ENCODE results near the gene SLIT3.

SLIT3 gene

DNA sequence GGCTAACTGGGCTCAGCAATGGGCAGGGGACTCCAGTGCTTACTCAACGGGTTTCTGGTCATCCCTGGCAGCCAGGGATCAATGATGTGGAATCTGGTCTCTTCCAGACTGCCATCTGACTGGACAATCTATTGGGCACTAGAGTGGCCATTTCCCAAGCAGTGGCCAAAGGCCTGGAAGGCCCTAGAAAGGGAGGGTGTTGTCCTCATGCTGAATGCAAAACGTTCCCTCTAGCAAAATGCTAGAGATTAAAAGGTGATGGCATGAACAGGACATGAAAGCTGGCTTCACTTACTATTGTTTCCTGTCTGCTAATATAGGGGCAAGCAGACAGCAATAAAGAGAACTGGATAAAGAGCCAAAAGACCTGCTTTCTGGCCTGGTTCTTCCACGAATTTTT is 467.6 kb downstream of the SLIT3 start:
- TF ChIP-seq GATA3 (IDR thresholded peaks at IDR 0.05; ENCODE audit: low read depth, low read length): no peak
- TF ChIP-seq GATA2 (IDR thresholded peaks at IDR 0.05; ENCODE audit: low read depth, low read length): peak; percentile 55

GRCh38 chr5:168832308-168832707 is 468.6 kb downstream of the SLIT3 start:
- TF ChIP-seq GATA3 (IDR thresholded peaks at IDR 0.05; ENCODE audit: low read depth, low read length) (no peak), GATA2 (IDR thresholded peaks at IDR 0.05; ENCODE audit: low read depth, low read length) (no peak)

GRCh38 chr5:168831383-168831782 is 469.6 kb downstream of the SLIT3 start:
- TF ChIP-seq GATA3 (IDR thresholded peaks at IDR 0.05; ENCODE audit: low read depth, low read length) (no peak), GATA2 (IDR thresholded peaks at IDR 0.05; ENCODE audit: low read depth, low read length) (no peak)

GRCh38 chr5:168830833-168831232 is 470.1 kb downstream of the SLIT3 start:
- TF ChIP-seq GATA2 (IDR thresholded peaks at IDR 0.05; ENCODE audit: low read depth, low read length): no peak
- TF ChIP-seq GATA3 (IDR thresholded peaks at IDR 0.05; ENCODE audit: low read depth, low read length): no peak

- TF ChIP-seq GATA3 (IDR thresholded peaks at IDR 0.05; ENCODE audit: low read depth, low read length): no peak
- TF ChIP-seq GATA2 (IDR thresholded peaks at IDR 0.05; ENCODE audit: low read depth, low read length): no peak
These were observed 471.0 kb downstream of the SLIT3 start for GRCh38 chr5:168829922-168830417.

DNA sequence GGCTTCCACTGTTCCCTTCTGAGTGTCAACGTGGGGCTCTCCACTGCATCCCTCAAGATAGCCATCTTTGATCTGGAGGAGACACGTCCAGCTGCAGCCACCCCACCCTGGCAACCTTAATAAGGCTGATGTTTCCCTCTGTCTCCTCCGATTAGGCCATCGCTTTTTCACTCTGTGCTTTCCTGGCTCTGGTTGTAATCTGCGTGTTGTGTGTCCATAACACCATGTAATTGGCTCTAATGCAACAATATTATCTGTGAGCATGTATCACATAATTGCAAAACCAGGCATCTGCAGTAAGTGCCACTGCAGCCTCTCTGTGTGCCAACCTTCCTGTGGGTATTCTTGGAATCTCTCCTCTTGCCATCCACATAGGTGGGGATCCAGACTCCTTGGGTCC is 471.9 kb downstream of the SLIT3 start:
- peak; percentile 99 for TF ChIP-seq GATA2 (IDR thresholded peaks at IDR 0.05; ENCODE audit: low read depth, low read length)
- peak; percentile 93 for TF ChIP-seq GATA3 (IDR thresholded peaks at IDR 0.05; ENCODE audit: low read depth, low read length)

GRCh38 chr5:168827636-168828035 is 473.3 kb downstream of the SLIT3 start:
- TF ChIP-seq GATA2 (IDR thresholded peaks at IDR 0.05; ENCODE audit: low read depth, low read length) (no peak), GATA3 (IDR thresholded peaks at IDR 0.05; ENCODE audit: low read depth, low read length) (no peak)

DNA sequence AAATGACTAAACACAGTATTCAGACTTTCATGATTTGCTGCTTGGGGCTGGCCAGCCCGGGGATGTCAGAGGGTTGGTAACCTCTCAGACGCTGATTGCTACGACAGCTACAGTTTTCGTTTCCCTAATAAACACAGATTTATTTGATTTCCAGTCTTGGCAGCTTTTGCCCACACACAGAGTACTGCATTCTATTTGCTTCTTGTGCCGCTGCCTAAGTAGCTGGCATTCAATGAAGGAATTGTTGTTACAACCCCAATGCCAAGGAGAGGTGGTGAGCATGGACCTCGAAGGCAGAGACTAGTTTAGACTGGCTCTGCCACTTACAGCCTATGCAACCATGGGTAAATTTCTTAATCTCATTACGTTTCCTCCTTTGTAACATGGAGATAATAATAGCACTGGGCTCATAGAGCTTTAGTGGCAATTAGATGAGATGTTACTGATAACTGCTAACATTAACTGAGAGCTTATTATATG is 474.7 kb downstream of the SLIT3 start:
- TF ChIP-seq GATA2 (IDR thresholded peaks at IDR 0.05; ENCODE audit: low read depth, low read length) (peak; percentile 64), GATA3 (IDR thresholded peaks at IDR 0.05; ENCODE audit: low read depth, low read length) (peak; percentile 49)

DNA sequence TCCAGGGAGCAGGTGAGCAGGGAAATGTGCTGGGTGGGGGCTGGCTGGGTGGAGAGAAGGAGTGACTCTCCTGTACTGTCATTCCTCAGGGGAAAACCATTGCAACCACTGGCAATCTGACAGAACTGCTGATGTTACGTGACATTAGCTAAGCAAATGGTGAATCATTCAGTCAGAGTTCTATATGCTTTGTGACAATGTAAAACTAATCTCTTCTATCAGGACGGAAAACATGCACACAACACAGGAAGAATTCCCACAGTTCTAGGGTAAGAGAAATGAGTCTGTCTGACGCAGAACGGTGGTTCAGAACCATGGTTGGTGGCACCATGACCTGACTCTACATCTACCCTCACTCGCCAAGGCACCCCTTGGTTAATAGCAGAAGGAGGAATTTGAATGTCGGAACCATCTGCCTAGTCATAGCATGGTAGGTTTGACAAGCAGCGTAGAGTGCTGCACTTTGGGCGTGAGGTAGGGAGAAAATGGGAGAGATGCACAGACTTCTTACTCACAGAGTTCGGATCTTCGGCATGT is 478.1 kb downstream of the SLIT3 start:
- TF ChIP-seq GATA3 (IDR thresholded peaks at IDR 0.05; ENCODE audit: low read depth, low read length): no peak

- TF ChIP-seq GATA3 (IDR thresholded peaks at IDR 0.05; ENCODE audit: low read depth, low read length): no peak
These were observed 478.6 kb downstream of the SLIT3 start for GRCh38 chr5:168822248-168822744.

GRCh38 chr5:168820874-168821273 is 480.1 kb downstream of the SLIT3 start:
- no peak for TF ChIP-seq GATA2 (IDR thresholded peaks at IDR 0.05; ENCODE audit: low read depth, low read length)
- no peak for TF ChIP-seq GATA3 (IDR thresholded peaks at IDR 0.05; ENCODE audit: low read depth, low read length)

GRCh38 chr5:168819004-168819621 is 481.8 kb downstream of the SLIT3 start:
- no peak for TF ChIP-seq GATA2 (IDR thresholded peaks at IDR 0.05; ENCODE audit: low read depth, low read length)

GRCh38 chr5:168818558-168818957 is 482.4 kb downstream of the SLIT3 start:
- no peak for TF ChIP-seq GATA2 (IDR thresholded peaks at IDR 0.05; ENCODE audit: low read depth, low read length)
- TF ChIP-seq GATA3 (IDR thresholded peaks at IDR 0.05; ENCODE audit: low read depth, low read length): no peak

GRCh38 chr5:168817591-168817990 is 483.3 kb downstream of the SLIT3 start:
- TF ChIP-seq GATA2 (IDR thresholded peaks at IDR 0.05; ENCODE audit: low read depth, low read length): no peak
- TF ChIP-seq GATA3 (IDR thresholded peaks at IDR 0.05; ENCODE audit: low read depth, low read length): no peak

DNA sequence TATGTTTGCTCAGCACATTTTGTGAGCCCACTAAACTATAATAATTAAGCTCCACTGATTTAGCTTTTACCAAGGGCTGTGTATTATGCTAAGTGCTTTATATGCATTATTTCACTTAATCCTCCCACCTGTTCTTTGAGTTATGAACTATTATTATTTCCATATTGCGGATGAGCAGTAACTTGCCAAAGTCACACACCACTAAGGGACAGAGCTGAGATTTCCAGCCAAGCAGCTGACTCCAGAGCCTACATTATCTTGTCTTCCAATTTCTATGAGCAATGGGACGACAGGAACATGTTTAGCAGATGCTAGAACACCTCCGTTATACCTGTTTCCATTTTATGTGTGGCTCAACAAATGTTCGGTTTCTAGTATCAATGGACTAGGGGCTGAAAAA is 484.3 kb downstream of the SLIT3 start:
- TF ChIP-seq GATA3 (IDR thresholded peaks at IDR 0.05; ENCODE audit: low read depth, low read length) (no peak), GATA2 (IDR thresholded peaks at IDR 0.05; ENCODE audit: low read depth, low read length) (no peak)

All from SH-SY5Y (cell line).